K562 (cell line): ENCODE measurements around the gene PHF11. TPM values are rescaled to one million over a fixed set of nuclear protein-coding genes. Genes with fewer than 3 reads are reported as not detected.

Source experiments
- ATAC-seq: fragments of 200-7000 bp; cut with Tn5 transposase; 3 replicates; pipeline ENCODE4 v1.9.1; 2020; ENCODE audit warnings: moderate library complexity
- BruUV-seq: library from RNA; stranded (reverse); fragments of 400-500 nt; replicated peaks from 2 replicates; lab custom pipeline; 2021; lab: Mats Ljungman, UMichigan
- CTCF ChIA-PET: fragments of 300-600 bp; formaldehyde crosslinking; extraction: SDS; loops from one replicate; lab custom pipeline; 2021; ENCODE audit warnings: low intra/inter-chr PET ratio; lab: Yijun Ruan, JAX
- POLR2A ChIA-PET: fragments of 300-600, 350-650 bp; sonication (Branson Sonifier 250); formaldehyde crosslinking; extraction: SDS; loops from one replicate; lab custom pipeline; 2021; ENCODE audit warnings: antibody characterized with exemption, inconsistent platforms; lab: Yijun Ruan, JAX
- DNase-seq, 4 experiments: peaks; one replicate each; pipeline versions ENCODE4 v3.0.0 to v3.0.0-alpha.2; 2011 to 2018; ENCODE audit warnings: low spot score in 3 of 4, mixed read lengths in 3 of 4; ENCODE audit errors: extremely low read depth in 1 of 4
- FAIRE-seq: peaks from 2 replicates; lab custom pipeline; 2011; peaks lifted over from hg19 to GRCh38; lab: Jason Lieb, UNC
- H2AFZ ChIP-seq: 2 replicates; pipeline ENCODE4 v1.6.0; 2011; ENCODE audit warnings: low read depth, low read length, control low read depth, inconsistent platforms
- H3K27ac ChIP-seq: fragments of 200-600 bp; 3 replicates; pipeline ENCODE4 v1.8.0; 2011; ENCODE audit warnings: low read depth, mild to moderate bottlenecking, control low read depth, inconsistent platforms, low read length, moderate library complexity, mixed read lengths; ENCODE audit errors: extremely low read depth
- H3K27me3 ChIP-seq, 2 experiments: fragments of 300-600 bp in 1 of 2; 2 replicates in 1 of 2; 3 replicates in 1 of 2; pipeline versions ENCODE4 v1.6.0 to v1.8.0; 2011; ENCODE audit warnings: inconsistent platforms in 2 of 2, low read length in 2 of 2, mild to moderate bottlenecking in 1 of 2, mixed read lengths in 1 of 2, moderate library complexity in 1 of 2; ENCODE audit not compliant: control insufficient read depth in 2 of 2, insufficient read depth in 2 of 2
- H3K36me3 ChIP-seq: fragments of 300-600 bp; 3 replicates; pipeline ENCODE4 v1.8.0; 2011; ENCODE audit warnings: mild to moderate bottlenecking, low read length, inconsistent platforms; ENCODE audit not compliant: control insufficient read depth, insufficient read depth
- H3K4me1 ChIP-seq, 2 experiments: fragments of 200-600 bp in 1 of 2; replicated peaks in 1 of 2; 2 replicates in 1 of 2; 3 replicates in 1 of 2; pipeline versions ENCODE4 v1.5.1 to v1.8.0; 2011; ENCODE audit warnings: inconsistent platforms in 2 of 2, low read length in 2 of 2, mild to moderate bottlenecking in 1 of 2, mixed read lengths in 1 of 2, moderate library complexity in 1 of 2; ENCODE audit not compliant: control insufficient read depth in 2 of 2, insufficient read depth in 2 of 2
- H3K4me2 ChIP-seq: 2 replicates; pipeline ENCODE4 v1.6.1; 2011; ENCODE audit warnings: low read length, control low read depth, inconsistent platforms, mixed read lengths; ENCODE audit not compliant: insufficient read depth
- H3K4me3 ChIP-seq: fragments of 200-600 bp; sonication (generic), shearing (Covaris generic); 2 replicates; pipeline ENCODE4 v1.5.1; 2016; ENCODE audit warnings: control low read depth, inconsistent platforms
- H3K79me2 ChIP-seq: fragments of 200-600 bp; 3 replicates; pipeline ENCODE4 v1.8.0; 2011; ENCODE audit warnings: low read length, inconsistent platforms; ENCODE audit not compliant: control insufficient read depth, insufficient read depth
- H3K9ac ChIP-seq, 2 experiments: 2 replicates each; pipeline versions ENCODE4 v1.6.0 to v1.6.1; 2011; ENCODE audit warnings: low read depth in 2 of 2, low read length in 2 of 2, control low read depth in 1 of 2, inconsistent platforms in 1 of 2, mild to moderate bottlenecking in 1 of 2, mixed read lengths in 1 of 2; ENCODE audit not compliant: insufficient read depth in 1 of 2
- H3K9me1 ChIP-seq: one replicate; pipeline ENCODE4 v1.6.0; 2011; ENCODE audit warnings: inconsistent platforms, mild to moderate bottlenecking, low read length, moderate library complexity; ENCODE audit not compliant: control insufficient read depth, insufficient read depth
- H3K9me3 ChIP-seq: replicated peaks from 2 replicates; pipeline ENCODE4 v1.5.1; 2011; ENCODE audit warnings: low read depth, low read length, inconsistent platforms; ENCODE audit not compliant: control insufficient read depth, insufficient read depth
- H4K20me1 ChIP-seq: replicated peaks from 2 replicates; pipeline ENCODE4 v1.6.1; 2011; ENCODE audit warnings: low read length, inconsistent platforms, mixed read lengths; ENCODE audit not compliant: control insufficient read depth, insufficient read depth
- ARID2 ChIP-seq: fragments of 450-650 bp; IDR thresholded peaks from 2 replicates; pipeline ENCODE4 v1.6.1; 2017; ENCODE audit warnings: antibody characterized with exemption, mild to moderate bottlenecking
- CBFA2T2 ChIP-seq: fragments of 450-650 bp; conservative IDR thresholded peaks from 2 replicates; pipeline ENCODE4 v1.6.1; 2017; ENCODE audit warnings: mild to moderate bottlenecking
- CBFB ChIP-seq: sonication (generic); formaldehyde crosslinking; IDR thresholded peaks from 2 replicates; pipeline ENCODE4 v1.4.0; 2020; ENCODE audit warnings: mild to moderate bottlenecking, missing genetic modification reagents
- HEY1 ChIP-seq: fragments of 250-450 bp; sonication (Bioruptor Pico); IDR thresholded peaks from 2 replicates; pipeline ENCODE4 v1.5.0; 2020; ENCODE audit warnings: mild to moderate bottlenecking, moderate library complexity, borderline replicate concordance
- KAT8 ChIP-seq: fragments of 450-650 bp; IDR thresholded peaks from 2 replicates; pipeline ENCODE4 v1.6.1; 2016; ENCODE audit warnings: low read depth, mild to moderate bottlenecking
- KDM1A ChIP-seq, 2 experiments: fragments of 450-650 bp; IDR thresholded peaks; 2 replicates each; pipeline ENCODE4 v1.6.1; 2016; ENCODE audit warnings: mild to moderate bottlenecking in 2 of 2
- SFPQ ChIP-seq: fragments of 200-400 bp; formaldehyde crosslinking; IDR thresholded peaks from 2 replicates; pipeline ENCODE4 v1.6.1; 2017; ENCODE audit warnings: mild to moderate bottlenecking, low read depth, low read length, moderate library complexity
- STAT5A ChIP-seq: IDR thresholded peaks from 2 replicates; pipeline ENCODE4 v1.6.1; 2012; ENCODE audit warnings: low read length, inconsistent platforms, borderline replicate concordance
- ZNF277 ChIP-seq: fragments of 250-450 bp; sonication (Bioruptor Pico); IDR thresholded peaks from 2 replicates; pipeline ENCODE4 v1.8.0; 2022; ENCODE audit warnings: inconsistent platforms, mild to moderate bottlenecking, moderate library complexity, borderline replicate concordance
- ZNF280B ChIP-seq: fragments of 250-450 bp; sonication (Bioruptor Pico); IDR thresholded peaks from 2 replicates; pipeline ENCODE4 v1.5.1; 2021; ENCODE audit warnings: mild to moderate bottlenecking
- ZNF354B ChIP-seq: fragments of 250-450 bp; sonication (Bioruptor Pico); IDR thresholded peaks from 2 replicates; pipeline ENCODE4 v1.4.0; 2020
- ZNF384 ChIP-seq: IDR thresholded peaks from 2 replicates; pipeline ENCODE4 v1.6.1; 2012; ENCODE audit warnings: low read depth, low read length, improper control_type of control experiment
- ZNF431 ChIP-seq: sonication (generic); formaldehyde crosslinking; IDR thresholded peaks from 2 replicates; pipeline ENCODE4 v1.8.0; 2022; ENCODE audit warnings: mild to moderate bottlenecking, missing genetic modification reagents
- ZNF699 ChIP-seq: fragments of 250-450 bp; sonication (Bioruptor Pico); IDR thresholded peaks from 2 replicates; pipeline ENCODE4 v1.8.0; 2021; ENCODE audit warnings: mild to moderate bottlenecking, moderate library complexity; ENCODE audit not compliant: insufficient replicate concordance
- ZNF764 ChIP-seq: fragments of 250-450 bp; sonication (Bioruptor Pico); IDR thresholded peaks from 2 replicates; pipeline ENCODE4 v1.4.0; 2020; ENCODE audit warnings: low read depth, mild to moderate bottlenecking, moderate library complexity
- WGBS: fragments of 100-300 bp; shearing (Covaris generic); methylation state at CpG from one replicate; pipeline ENCODE4 v1.1.6; 2016; ENCODE audit warnings: low coverage, mixed read lengths; ENCODE audit not compliant: insufficient coverage; ENCODE audit errors: missing lambda C conversion rate; 5-methylcytosine and 5-hydroxymethylcytosine counted together
- in situ Hi-C: fragments of 300-500 bp; cut with MboI; formaldehyde crosslinking; loops from 4 replicates; pipeline ENCODE4 v1.15.0; 2018; ENCODE audit warnings: inconsistent platforms, mixed read lengths
- intact Hi-C: fragments of 100-400 bp; cut with micrococcal nuclease; formaldehyde crosslinking; loops from 2 replicates; pipeline ENCODE4 v1.14.2; 2022
- polyA plus RNA-seq, 8 experiments: library from polyadenylated mRNA; depleted of rRNA in 4 of 8; stranded (reverse) in 5 of 8; unstranded in 3 of 8; fragments of >200 nt; fragmentation: Nextera tagmentation in 2 of 8; fragmentation: Illumina TruSeq in 1 of 8; extraction: Ambion mirVana in 2 of 8; extraction: Trizol in 1 of 8; gene quantifications; 2 replicates each; pipeline versions ENCODE4 v1.2.1 to v1.2.3, GENCODE V29; 2011 to 2014; ENCODE audit warnings: inconsistent platforms in 1 of 8, missing spikeins in 1 of 8
- total RNA-seq, 7 experiments: library from RNA; depleted of rRNA in 6 of 7; stranded (reverse); fragments of >200 nt in 6 of 7; fragmentation: Illumina TruSeq in 2 of 7; extraction: Trizol in 2 of 7; gene quantifications; 2 replicates each; pipeline versions ENCODE4 v1.2.1 to v1.2.3, GENCODE V29; 2011 to 2021; ENCODE audit warnings: low replicate concordance in 1 of 7
- TF ChIP-seq, protein P1 (sequence below), 3 experiments: IDR thresholded peaks in 2 of 3; conservative IDR thresholded peaks in 1 of 3; 2 replicates each; pipeline ENCODE4 v1.5.1; 2011 to 2012; ENCODE audit warnings: low read length in 3 of 3, mild to moderate bottlenecking in 3 of 3, control low read depth in 2 of 3, improper control_type of control experiment in 1 of 3, inconsistent platforms in 1 of 3, low read depth in 1 of 3, mixed read lengths in 1 of 3, moderate library complexity in 1 of 3; ENCODE audit not compliant: insufficient read depth in 2 of 3

Gene PHF11
- total and polyA plus RNA-seq, 9 of the 15 experiments (the other 6 are each of a cell fraction or from before 2014, with no cell fraction given) = 1.9 to 7.0 (median 5.3) TPM

- no peak for TF ChIP-seq SFPQ
- TF ChIP-seq HEY1 = no peak
- TF ChIP-seq ZNF764 (CRISPR knock-in tag) = no peak
These were observed 43.6 kb downstream of the PHF11 start (continued) for GRCh38 chr13:49539313-49539712.

DNA sequence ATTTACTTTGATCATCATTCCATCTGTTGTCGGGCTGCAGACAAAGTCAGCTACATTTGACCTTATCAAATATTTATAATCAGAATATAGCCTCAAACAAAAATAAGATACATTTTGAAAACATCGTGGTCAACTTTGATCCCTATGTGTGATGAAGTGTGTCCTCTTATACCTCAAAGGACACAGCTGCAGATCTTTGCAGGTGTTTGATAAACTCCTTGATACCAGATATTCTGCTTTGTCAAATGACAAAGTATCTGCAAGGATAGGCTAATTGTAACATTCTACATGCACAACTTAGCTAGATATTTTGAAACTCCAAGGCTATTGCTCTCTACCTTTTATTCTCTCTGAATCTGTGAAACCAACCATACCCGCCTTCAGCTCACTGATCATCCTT is 44.0 kb downstream of the PHF11 start:
- Histone ChIP-seq H3K4me1 (peaks cover 0 to 2% of the 10 kb centered on the region in 2 experiments; a peak in 2 of 5 replicates), H3K4me2 (no peak overlapping the region), H2AFZ (no peak overlapping the region), H3K9me3 (no peaks in the 10 kb centered on the region), H3K36me3 (peaks cover 13% of the 10 kb centered on the region; the same call in 1 of the 3 replicates), H4K20me1 (no peaks in the 10 kb centered on the region), H3K4me3 (no peak overlapping the region), H3K9me1 (no peaks in the 10 kb centered on the region), H3K27me3 (no peaks in the 10 kb centered on the region), H3K79me2 (no peaks in the 10 kb centered on the region), H3K9ac (no peak overlapping the region), H3K27ac (no peak overlapping the region)
- BruUV-seq = no TSS peak
- intact Hi-C loops (no loop called here), in situ Hi-C loops (no loop called here)
- CTCF ChIA-PET = no interaction called here
- no peak for ATAC-seq
- WGBS = 84% methylated on average over 3 of the region's 3 CpGs
- DNase-seq = no peak
- no peak for FAIRE-seq
- POLR2A ChIA-PET = interaction anchor here (1.0 kb wide), 1 partner anchor 13 kb away, joined by 3 read pairs; no protein-coding TSS in a partner anchor
- TF ChIP-seq ZNF277 (CRISPR knock-in tag) = no peak
- TF ChIP-seq, protein P1, sequence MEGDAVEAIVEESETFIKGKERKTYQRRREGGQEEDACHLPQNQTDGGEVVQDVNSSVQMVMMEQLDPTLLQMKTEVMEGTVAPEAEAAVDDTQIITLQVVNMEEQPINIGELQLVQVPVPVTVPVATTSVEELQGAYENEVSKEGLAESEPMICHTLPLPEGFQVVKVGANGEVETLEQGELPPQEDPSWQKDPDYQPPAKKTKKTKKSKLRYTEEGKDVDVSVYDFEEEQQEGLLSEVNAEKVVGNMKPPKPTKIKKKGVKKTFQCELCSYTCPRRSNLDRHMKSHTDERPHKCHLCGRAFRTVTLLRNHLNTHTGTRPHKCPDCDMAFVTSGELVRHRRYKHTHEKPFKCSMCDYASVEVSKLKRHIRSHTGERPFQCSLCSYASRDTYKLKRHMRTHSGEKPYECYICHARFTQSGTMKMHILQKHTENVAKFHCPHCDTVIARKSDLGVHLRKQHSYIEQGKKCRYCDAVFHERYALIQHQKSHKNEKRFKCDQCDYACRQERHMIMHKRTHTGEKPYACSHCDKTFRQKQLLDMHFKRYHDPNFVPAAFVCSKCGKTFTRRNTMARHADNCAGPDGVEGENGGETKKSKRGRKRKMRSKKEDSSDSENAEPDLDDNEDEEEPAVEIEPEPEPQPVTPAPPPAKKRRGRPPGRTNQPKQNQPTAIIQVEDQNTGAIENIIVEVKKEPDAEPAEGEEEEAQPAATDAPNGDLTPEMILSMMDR (IDR thresholded peaks at IDR 0.05 in 2 of 3, conservative IDR thresholded peaks at IDR 0.05 in 1 of 3; ENCODE audit: insufficient read depth in 2 of 3, low read depth in 1 of 3, low read length in 3 of 3) = no peak
- no peak for TF ChIP-seq ZNF699 (CRISPR knock-in tag)
- no peak for TF ChIP-seq ZNF354B (CRISPR knock-in tag)
- TF ChIP-seq ZNF384 = no peak
- TF ChIP-seq ZNF280B (CRISPR knock-in tag) = no peak
- TF ChIP-seq CBFA2T2 = no peak
- no peak for TF ChIP-seq STAT5A
- TF ChIP-seq ARID2 = no peak
- no peak for TF ChIP-seq KAT8
- no peak for TF ChIP-seq CBFB (CRISPR knock-in tag)
- TF ChIP-seq KDM1A (IDR thresholded peaks at IDR 0.05) = no peak
- no peak for TF ChIP-seq ZNF431
